Measurements from ENCODE around the gene ADAMTS8. TPM values are rescaled to one million over a fixed set of nuclear protein-coding genes. Genes with fewer than 3 reads are reported as not detected.

The ADAMTS8 gene
- total RNA-seq, 1 experiment from 2014 or later: not detected

DNA sequence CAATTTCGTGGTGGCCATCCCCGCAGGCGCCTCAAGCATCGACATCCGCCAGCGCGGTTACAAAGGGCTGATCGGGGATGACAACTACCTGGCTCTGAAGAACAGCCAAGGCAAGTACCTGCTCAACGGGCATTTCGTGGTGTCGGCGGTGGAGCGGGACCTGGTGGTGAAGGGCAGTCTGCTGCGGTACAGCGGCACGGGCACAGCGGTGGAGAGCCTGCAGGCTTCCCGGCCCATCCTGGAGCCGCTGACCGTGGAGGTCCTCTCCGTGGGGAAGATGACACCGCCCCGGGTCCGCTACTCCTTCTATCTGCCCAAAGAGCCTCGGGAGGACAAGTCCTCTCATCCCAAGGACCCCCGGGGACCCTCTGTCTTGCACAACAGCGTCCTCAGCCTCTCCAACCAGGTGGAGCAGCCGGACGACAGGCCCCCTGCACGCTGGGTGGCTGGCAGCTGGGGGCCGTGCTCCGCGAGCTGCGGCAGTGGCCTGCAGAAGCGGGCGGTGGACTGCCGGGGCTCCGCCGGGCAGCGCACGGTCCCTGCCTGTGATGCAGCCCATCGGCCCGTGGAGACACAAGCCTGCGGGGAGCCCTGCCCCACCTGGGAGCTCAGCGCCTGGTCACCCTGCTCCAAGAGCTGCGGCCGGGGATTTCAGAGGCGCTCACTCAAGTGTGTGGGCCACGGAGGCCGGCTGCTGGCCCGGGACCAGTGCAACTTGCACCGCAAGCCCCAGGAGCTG is 44.8 kb upstream of the ADAMTS8 start:
- BruUV-seq (replicated peaks): no TSS peak
- Mint-ChIP-seq H3K27ac (ENCODE audit: unreplicated experiment) (no peak overlapping the region), H3K27me3 (ENCODE audit: unreplicated experiment) (no peaks in the 10 kb centered on the region), H3K9me3 (ENCODE audit: low read depth, unreplicated experiment) (no peaks in the 10 kb centered on the region), H3K4me3 (ENCODE audit: low read depth, unreplicated experiment) (no peak overlapping the region), H3K36me3 (ENCODE audit: insufficient read depth, unreplicated experiment) (peaks cover 4% of the 10 kb centered on the region), H3K4me1 (ENCODE audit: low read depth, unreplicated experiment) (no peaks in the 10 kb centered on the region)
- CTCF ChIA-PET: no interaction called here
- TF ChIP-seq, protein P1, sequence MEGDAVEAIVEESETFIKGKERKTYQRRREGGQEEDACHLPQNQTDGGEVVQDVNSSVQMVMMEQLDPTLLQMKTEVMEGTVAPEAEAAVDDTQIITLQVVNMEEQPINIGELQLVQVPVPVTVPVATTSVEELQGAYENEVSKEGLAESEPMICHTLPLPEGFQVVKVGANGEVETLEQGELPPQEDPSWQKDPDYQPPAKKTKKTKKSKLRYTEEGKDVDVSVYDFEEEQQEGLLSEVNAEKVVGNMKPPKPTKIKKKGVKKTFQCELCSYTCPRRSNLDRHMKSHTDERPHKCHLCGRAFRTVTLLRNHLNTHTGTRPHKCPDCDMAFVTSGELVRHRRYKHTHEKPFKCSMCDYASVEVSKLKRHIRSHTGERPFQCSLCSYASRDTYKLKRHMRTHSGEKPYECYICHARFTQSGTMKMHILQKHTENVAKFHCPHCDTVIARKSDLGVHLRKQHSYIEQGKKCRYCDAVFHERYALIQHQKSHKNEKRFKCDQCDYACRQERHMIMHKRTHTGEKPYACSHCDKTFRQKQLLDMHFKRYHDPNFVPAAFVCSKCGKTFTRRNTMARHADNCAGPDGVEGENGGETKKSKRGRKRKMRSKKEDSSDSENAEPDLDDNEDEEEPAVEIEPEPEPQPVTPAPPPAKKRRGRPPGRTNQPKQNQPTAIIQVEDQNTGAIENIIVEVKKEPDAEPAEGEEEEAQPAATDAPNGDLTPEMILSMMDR (IDR thresholded peaks at IDR 0.05; ENCODE audit: unreplicated experiment): no peak
- intact Hi-C loops (cut with micrococcal nuclease; ENCODE audit: unreplicated experiment): no loop called here
- DNase-seq: no peak

DNA sequence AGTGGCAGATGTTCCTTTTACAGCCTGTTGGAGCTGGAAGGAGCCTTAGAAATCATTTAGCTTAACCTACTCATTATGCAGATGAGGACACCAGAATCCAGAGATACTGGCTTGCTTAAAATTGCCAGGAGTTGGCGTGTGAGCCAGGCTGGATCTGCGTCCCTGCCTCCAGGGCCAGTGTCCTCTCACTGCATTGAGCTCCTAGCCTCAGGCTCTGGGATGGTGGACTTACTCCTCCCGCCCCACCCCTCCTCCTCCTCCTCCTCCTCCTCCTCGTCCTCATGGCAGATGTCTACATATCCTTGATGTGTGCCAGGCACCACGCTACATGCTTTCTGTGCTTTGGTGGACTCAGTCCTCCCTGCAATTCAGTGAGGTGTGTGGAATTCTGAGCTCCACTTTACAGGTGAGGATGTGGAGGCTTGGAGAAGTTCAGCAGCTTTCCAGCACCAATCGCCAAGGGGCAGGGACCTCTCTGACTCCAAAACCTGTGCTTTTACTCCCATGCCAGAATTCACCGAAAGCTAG is 44.1 kb upstream of the ADAMTS8 start:
- no peaks in the 10 kb centered on the region for H3K27me3 Mint-ChIP-seq (ENCODE audit: unreplicated experiment)
- H3K9me3 Mint-ChIP-seq (ENCODE audit: low read depth, unreplicated experiment): no peaks in the 10 kb centered on the region
- no peak overlapping the region for H3K27ac Mint-ChIP-seq (ENCODE audit: unreplicated experiment)
- no TSS peak for BruUV-seq (replicated peaks)
- intact Hi-C loops (cut with micrococcal nuclease; ENCODE audit: unreplicated experiment): no loop called here
- no peaks in the 10 kb centered on the region for H3K4me1 Mint-ChIP-seq (ENCODE audit: low read depth, unreplicated experiment)
- no peak overlapping the region for H3K4me3 Mint-ChIP-seq (ENCODE audit: low read depth, unreplicated experiment)
- peaks cover 3% of the 10 kb centered on the region for H3K36me3 Mint-ChIP-seq (ENCODE audit: insufficient read depth, unreplicated experiment)
- CTCF ChIA-PET: no interaction called here
- no peak for DNase-seq
- TF ChIP-seq, protein P1 (IDR thresholded peaks at IDR 0.05; ENCODE audit: unreplicated experiment): no peak

DNA sequence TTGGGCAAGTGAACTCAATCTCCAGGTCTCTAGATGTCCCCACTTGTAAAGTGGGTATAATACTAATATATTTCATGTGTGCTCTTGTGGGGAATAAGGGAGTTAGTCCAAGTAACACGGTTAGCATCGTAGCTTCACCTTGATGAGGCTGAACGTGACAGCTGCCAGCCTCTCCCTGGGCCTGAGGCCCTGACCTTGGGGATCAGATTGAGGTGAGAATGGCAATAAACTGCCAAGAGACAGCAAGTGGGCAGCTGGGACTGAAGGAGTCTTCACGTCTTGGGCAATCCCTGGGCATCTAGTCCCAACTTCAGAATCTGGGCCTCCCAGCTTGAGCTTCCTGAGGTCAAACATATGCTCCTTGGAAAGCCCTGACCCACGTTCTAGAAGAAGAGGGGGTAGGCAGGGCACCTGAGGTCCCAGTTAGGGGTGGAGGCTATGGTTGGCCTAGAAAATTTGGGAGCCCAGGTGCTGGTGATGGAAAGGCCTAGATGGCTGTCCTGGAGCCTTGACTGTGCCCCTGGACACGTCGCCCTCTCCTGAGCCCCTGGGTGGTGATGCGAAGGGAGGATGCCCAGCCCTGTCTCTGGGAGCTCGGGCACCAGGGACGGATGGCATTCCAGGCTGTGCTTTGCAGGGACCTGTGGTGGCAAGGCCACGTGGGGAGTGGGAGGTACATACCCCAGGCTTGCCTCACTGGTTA is 43.5 kb upstream of the ADAMTS8 start:
- Mint-ChIP-seq H3K9me3 (ENCODE audit: low read depth, unreplicated experiment) (no peaks in the 10 kb centered on the region), H3K27me3 (ENCODE audit: unreplicated experiment) (no peaks in the 10 kb centered on the region), H3K27ac (ENCODE audit: unreplicated experiment) (no peak overlapping the region), H3K36me3 (ENCODE audit: insufficient read depth, unreplicated experiment) (no peaks in the 10 kb centered on the region), H3K4me3 (ENCODE audit: low read depth, unreplicated experiment) (no peak overlapping the region), H3K4me1 (ENCODE audit: low read depth, unreplicated experiment) (no peaks in the 10 kb centered on the region)
- CTCF ChIA-PET: no interaction called here
- DNase-seq: no peak
- TF ChIP-seq, protein P1 (IDR thresholded peaks at IDR 0.05; ENCODE audit: unreplicated experiment): no peak
- intact Hi-C loops (cut with micrococcal nuclease; ENCODE audit: unreplicated experiment): no loop called here
- no TSS peak for BruUV-seq (replicated peaks)

DNA sequence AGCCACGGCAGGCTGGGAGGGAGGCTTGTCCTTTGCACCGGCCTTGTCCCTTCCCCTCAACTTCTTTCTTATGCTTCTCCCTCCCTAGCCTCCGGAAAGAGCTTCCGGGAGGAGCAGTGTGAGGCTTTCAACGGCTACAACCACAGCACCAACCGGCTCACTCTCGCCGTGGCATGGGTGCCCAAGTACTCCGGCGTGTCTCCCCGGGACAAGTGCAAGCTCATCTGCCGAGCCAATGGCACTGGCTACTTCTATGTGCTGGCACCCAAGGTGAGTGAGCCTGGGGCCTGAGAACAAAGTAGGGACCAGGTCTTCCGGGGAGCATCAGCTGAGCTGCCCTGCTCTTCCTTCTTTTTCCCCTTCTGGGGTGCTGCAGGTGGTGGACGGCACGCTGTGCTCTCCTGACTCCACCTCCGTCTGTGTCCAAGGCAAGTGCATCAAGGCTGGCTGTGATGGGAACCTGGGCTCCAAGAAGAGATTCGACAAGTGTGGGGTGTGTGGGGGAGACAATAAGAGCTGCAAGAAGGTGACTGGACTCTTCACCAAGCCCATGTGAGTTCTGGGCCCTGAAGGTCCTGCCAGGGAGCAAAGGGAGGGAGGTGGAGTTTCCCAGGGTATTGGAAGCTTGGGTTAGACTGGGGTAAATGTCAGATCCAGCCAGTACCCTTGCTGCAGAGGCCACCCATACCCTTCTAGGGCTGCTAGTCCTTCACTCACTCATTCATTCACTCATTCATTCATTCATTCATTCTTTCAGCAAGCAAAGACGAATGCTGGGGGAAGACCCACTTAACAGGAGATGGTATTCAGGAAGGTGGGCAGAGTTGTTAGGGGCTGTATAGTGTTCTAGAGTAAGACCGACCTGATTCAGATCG is 42.7 kb upstream of the ADAMTS8 start:
- Mint-ChIP-seq H3K4me3 (ENCODE audit: low read depth, unreplicated experiment) (no peak overlapping the region), H3K4me1 (ENCODE audit: low read depth, unreplicated experiment) (no peaks in the 10 kb centered on the region), H3K27ac (ENCODE audit: unreplicated experiment) (no peak overlapping the region), H3K9me3 (ENCODE audit: low read depth, unreplicated experiment) (no peaks in the 10 kb centered on the region), H3K36me3 (ENCODE audit: insufficient read depth, unreplicated experiment) (no peaks in the 10 kb centered on the region), H3K27me3 (ENCODE audit: unreplicated experiment) (no peaks in the 10 kb centered on the region)
- CTCF ChIA-PET: no interaction called here
- no peak for DNase-seq
- TF ChIP-seq, protein P1 (IDR thresholded peaks at IDR 0.05; ENCODE audit: unreplicated experiment): no peak
- BruUV-seq (replicated peaks): no TSS peak
- intact Hi-C loops (cut with micrococcal nuclease; ENCODE audit: unreplicated experiment): no loop called here

Measured in Calu3 (cell line).